HG03066 (cell line): Measurements from ENCODE around the gene IL23R.
"Not testable (repeated sequence)": the region's sequence is repeated elsewhere in the genome, so short reads cannot be mapped to it uniquely, and the experiment has no call there.

Experiments used
- ATAC-seq: cut with Tn5 transposase; IDR thresholded peaks from one replicate; pipeline ENCODE4 v1.9.1; 2021; ENCODE audit warnings: low read depth; ENCODE audit not compliant: unreplicated experiment

Gene IL23R

GRCh38 chr1:67166196-67166595, at the start of gene IL23R:
Gene IL23R, plus strand, starts transcription at chr1:67166454. Its CDS starts 1,667 bp downstream, at chr1:67168121.
- peak; percentile 75 for ATAC-seq

GRCh38 chr1:67118191-67118590, 48.1 kb upstream of the IL23R start:
- ATAC-seq = no peak

GRCh38 chr1:67118646-67119045, 47.6 kb upstream of the IL23R start:
- ATAC-seq = no peak

- ATAC-seq = no peak
Observed at GRCh38 chr1:67120855-67121619, 45.2 kb upstream of the IL23R start.

- no peak for ATAC-seq
Observed at GRCh38 chr1:67124455-67124854, 41.8 kb upstream of the IL23R start.

GRCh38 chr1:67126111-67126746, 40.0 kb upstream of the IL23R start:
- no peak for ATAC-seq

GRCh38 chr1:67126974-67127373, 39.3 kb upstream of the IL23R start:
- ATAC-seq = no peak

GRCh38 chr1:67130673-67131072, 35.6 kb upstream of the IL23R start:
- ATAC-seq = no peak

- ATAC-seq = no peak
Observed at GRCh38 chr1:67133177-67133576, 33.1 kb upstream of the IL23R start.

- ATAC-seq = no peak
Observed at GRCh38 chr1:67134695-67135094, 31.6 kb upstream of the IL23R start, which contains the start of gene C1orf141. Gene C1orf141, minus strand, starts transcription at chr1:67134970. Its CDS starts 7,730 bp downstream, at chr1:67127240.

- ATAC-seq = no peak
Observed at GRCh38 chr1:67135354-67135753, 30.9 kb upstream of the IL23R start.

GRCh38 chr1:67137307-67137753, 28.9 kb upstream of the IL23R start:
- ATAC-seq = no peak

- ATAC-seq = no peak
Observed at GRCh38 chr1:67138813-67139499, 27.3 kb upstream of the IL23R start.

- no peak for ATAC-seq
Observed at GRCh38 chr1:67140460-67140859, 25.8 kb upstream of the IL23R start.

GRCh38 chr1:67141832-67142231, 24.4 kb upstream of the IL23R start:
- ATAC-seq = not testable (repeated sequence)

- no peak for ATAC-seq
Observed at GRCh38 chr1:67142931-67143330, 23.3 kb upstream of the IL23R start.

- no peak for ATAC-seq
Observed at GRCh38 chr1:67143966-67144365, 22.3 kb upstream of the IL23R start.

- no peak for ATAC-seq
Observed at GRCh38 chr1:67144696-67145095, 21.6 kb upstream of the IL23R start.

- ATAC-seq = no peak
Observed at GRCh38 chr1:67146101-67146500, 20.2 kb upstream of the IL23R start.

GRCh38 chr1:67146539-67146938, 19.7 kb upstream of the IL23R start:
- no peak for ATAC-seq

- not testable (repeated sequence) for ATAC-seq
Observed at GRCh38 chr1:67147973-67148372, 18.3 kb upstream of the IL23R start.
